Measurements from ENCODE around the gene ZBTB2. TPM values are rescaled to one million over a fixed set of nuclear protein-coding genes. Genes with fewer than 3 reads are reported as not detected.
"Not testable (repeated sequence)": the region's sequence is repeated elsewhere in the genome, so short reads cannot be mapped to it uniquely, and the experiment has no call there.

Gene ZBTB2
- total RNA-seq, 4 donors from 2014 or later = 10.9 to 12.3 (median 11.3) TPM

DNA sequence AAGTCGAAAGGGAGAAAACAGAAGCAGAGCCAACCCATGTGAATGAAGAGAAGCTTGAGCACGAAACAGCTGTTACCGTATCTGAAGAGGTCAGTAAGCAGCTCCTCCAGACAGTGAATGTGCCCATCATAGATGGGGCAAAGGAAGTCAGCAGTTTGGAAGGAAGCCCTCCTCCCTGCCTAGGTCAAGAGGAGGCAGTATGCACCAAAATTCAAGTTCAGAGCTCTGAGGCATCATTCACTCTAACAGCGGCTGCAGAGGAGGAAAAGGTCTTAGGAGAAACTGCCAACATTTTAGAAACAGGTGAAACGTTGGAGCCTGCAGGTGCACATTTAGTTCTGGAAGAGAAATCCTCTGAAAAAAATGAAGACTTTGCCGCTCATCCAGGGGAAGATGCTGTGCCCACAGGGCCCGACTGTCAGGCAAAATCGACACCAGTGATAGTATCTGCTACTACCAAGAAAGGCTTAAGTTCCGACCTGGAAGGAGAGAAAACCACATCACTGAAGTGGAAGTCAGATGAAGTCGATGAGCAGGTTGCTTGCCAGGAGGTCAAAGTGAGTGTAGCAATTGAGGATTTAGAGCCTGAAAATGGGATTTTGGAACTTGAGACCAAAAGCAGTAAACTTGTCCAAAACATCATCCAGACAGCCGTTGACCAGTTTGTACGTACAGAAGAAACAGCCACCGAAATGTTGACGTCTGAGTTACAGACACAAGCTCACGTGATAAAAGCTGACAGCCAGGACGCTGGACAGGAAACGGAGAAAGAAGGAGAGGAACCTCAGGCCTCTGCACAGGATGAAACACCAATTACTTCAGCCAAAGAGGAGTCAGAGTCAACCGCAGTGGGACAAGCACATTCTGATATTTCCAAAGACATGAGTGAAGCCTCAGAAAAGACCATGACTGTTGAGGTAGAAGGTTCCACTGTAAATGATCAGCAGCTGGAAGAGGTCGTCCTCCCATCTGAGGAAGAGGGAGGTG, 38.7 kb downstream of the ZBTB2 start:
- TF ChIP-seq, protein P1, sequence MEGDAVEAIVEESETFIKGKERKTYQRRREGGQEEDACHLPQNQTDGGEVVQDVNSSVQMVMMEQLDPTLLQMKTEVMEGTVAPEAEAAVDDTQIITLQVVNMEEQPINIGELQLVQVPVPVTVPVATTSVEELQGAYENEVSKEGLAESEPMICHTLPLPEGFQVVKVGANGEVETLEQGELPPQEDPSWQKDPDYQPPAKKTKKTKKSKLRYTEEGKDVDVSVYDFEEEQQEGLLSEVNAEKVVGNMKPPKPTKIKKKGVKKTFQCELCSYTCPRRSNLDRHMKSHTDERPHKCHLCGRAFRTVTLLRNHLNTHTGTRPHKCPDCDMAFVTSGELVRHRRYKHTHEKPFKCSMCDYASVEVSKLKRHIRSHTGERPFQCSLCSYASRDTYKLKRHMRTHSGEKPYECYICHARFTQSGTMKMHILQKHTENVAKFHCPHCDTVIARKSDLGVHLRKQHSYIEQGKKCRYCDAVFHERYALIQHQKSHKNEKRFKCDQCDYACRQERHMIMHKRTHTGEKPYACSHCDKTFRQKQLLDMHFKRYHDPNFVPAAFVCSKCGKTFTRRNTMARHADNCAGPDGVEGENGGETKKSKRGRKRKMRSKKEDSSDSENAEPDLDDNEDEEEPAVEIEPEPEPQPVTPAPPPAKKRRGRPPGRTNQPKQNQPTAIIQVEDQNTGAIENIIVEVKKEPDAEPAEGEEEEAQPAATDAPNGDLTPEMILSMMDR (IDR thresholded peaks at IDR 0.05) = no peak
- TF ChIP-seq POLR2A (IDR thresholded peaks at IDR 0.05) = no peak
- H3K4me3 ChIP-seq (ENCODE audit: low read depth, poor library complexity, severe bottlenecking) = no peak overlapping the region
- no peak for DNase-seq (ENCODE audit: low spot score in 2 of 2)
- intact Hi-C loops (cut with DNase I; ENCODE audit: low total_unique reads) = no loop called here
- 84 to 89% methylated on average over 19 of the region's 19 CpGs for WGBS, 2 donors

DNA sequence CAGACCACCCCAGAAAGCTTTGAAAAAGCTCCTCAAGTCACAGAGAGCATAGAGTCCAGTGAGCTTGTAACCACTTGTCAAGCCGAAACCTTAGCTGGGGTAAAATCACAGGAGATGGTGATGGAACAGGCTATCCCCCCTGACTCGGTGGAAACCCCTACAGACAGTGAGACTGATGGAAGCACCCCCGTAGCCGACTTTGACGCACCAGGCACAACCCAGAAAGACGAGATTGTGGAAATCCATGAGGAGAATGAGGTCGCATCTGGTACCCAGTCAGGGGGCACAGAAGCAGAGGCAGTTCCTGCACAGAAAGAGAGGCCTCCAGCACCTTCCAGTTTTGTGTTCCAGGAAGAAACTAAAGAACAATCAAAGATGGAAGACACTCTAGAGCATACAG, 39.6 kb downstream of the ZBTB2 start:
- 94 to 96% methylated on average over 7 of the region's 7 CpGs for WGBS, 2 donors
- DNase-seq (ENCODE audit: low spot score in 2 of 2) = peak in 1 of 2 donors; percentile 53
- intact Hi-C loops (cut with DNase I; ENCODE audit: low total_unique reads) = no loop called here
- TF ChIP-seq, protein P1 (IDR thresholded peaks at IDR 0.05) = no peak
- TF ChIP-seq POLR2A (IDR thresholded peaks at IDR 0.05) = no peak
- H3K4me3 ChIP-seq (ENCODE audit: low read depth, poor library complexity, severe bottlenecking) = no peak overlapping the region

DNA sequence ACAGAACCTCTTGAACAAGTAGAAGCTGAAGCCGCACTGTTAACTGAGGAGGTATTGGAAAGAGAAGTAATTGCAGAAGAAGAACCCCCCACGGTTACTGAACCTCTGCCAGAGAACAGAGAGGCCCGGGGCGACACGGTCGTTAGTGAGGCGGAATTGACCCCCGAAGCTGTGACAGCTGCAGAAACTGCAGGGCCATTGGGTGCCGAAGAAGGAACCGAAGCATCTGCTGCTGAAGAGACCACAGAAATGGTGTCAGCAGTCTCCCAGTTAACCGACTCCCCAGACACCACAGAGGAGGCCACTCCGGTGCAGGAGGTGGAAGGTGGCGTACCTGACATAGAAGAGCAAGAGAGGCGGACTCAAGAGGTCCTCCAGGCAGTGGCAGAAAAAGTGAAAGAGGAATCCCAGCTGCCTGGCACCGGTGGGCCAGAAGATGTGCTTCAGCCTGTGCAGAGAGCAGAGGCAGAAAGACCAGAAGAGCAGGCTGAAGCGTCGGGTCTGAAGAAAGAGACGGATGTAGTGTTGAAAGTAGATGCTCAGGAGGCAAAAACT, 40.1 kb downstream of the ZBTB2 start:
- TF ChIP-seq POLR2A (IDR thresholded peaks at IDR 0.05) = no peak
- TF ChIP-seq, protein P1 (IDR thresholded peaks at IDR 0.05) = no peak
- intact Hi-C loops (cut with DNase I; ENCODE audit: low total_unique reads) = no loop called here
- WGBS, 2 donors = 84 to 90% methylated on average over 18 of the region's 18 CpGs
- H3K4me3 ChIP-seq (ENCODE audit: low read depth, poor library complexity, severe bottlenecking) = no peak overlapping the region
- peak in 1 of 2 donors; percentile 68 for DNase-seq (ENCODE audit: low spot score in 2 of 2)

DNA sequence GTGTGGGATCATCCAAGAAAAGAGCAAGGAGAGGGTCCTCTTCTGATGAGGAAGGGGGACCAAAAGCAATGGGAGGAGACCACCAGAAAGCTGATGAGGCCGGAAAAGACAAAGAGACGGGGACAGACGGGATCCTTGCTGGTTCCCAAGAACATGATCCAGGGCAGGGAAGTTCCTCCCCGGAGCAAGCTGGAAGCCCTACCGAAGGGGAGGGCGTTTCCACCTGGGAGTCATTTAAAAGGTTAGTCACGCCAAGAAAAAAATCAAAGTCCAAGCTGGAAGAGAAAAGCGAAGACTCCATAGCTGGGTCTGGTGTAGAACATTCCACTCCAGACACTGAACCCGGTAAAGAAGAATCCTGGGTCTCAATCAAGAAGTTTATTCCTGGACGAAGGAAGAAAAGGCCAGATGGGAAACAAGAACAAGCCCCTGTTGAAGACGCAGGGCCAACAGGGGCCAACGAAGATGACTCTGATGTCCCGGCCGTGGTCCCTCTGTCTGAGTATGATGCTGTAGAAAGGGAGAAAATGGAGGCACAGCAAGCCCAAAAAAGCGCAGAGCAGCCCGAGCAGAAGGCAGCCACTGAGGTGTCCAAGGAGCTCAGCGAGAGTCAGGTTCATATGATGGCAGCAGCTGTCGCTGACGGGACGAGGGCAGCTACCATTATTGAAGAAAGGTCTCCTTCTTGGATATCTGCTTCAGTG, 40.8 kb downstream of the ZBTB2 start:
- no peak for TF ChIP-seq POLR2A (IDR thresholded peaks at IDR 0.05)
- TF ChIP-seq, protein P1 (IDR thresholded peaks at IDR 0.05) = no peak
- peak in 1 of 2 donors; percentile 32 for DNase-seq (ENCODE audit: low spot score in 2 of 2)
- WGBS, 2 donors = 94% methylated on average over 20 of the region's 20 CpGs
- H3K4me3 ChIP-seq (ENCODE audit: low read depth, poor library complexity, severe bottlenecking) = no peak overlapping the region
- intact Hi-C loops (cut with DNase I; ENCODE audit: low total_unique reads) = no loop called here

DNA sequence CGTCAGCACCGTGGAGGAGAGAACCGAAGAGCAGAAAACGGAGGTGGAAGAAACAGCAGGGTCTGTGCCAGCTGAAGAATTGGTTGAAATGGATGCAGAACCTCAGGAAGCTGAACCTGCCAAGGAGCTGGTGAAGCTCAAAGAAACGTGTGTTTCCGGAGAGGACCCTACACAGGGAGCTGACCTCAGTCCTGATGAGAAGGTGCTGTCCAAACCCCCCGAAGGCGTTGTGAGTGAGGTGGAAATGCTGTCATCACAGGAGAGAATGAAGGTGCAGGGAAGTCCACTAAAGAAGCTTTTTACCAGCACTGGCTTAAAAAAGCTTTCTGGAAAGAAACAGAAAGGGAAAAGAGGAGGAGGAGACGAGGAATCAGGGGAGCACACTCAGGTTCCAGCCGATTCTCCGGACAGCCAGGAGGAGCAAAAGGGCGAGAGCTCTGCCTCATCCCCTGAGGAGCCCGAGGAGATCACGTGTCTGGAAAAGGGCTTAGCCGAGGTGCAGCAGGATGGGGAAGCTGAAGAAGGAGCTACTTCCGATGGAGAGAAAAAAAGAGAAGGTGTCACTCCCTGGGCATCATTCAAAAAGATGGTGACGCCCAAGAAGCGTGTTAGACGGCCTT, 41.6 kb downstream of the ZBTB2 start:
- H3K4me3 ChIP-seq (ENCODE audit: low read depth, poor library complexity, severe bottlenecking) = no peak overlapping the region
- peak in 1 of 2 donors; percentile 20 for DNase-seq (ENCODE audit: low spot score in 2 of 2)
- no peak for TF ChIP-seq POLR2A (IDR thresholded peaks at IDR 0.05)
- TF ChIP-seq, protein P1 (IDR thresholded peaks at IDR 0.05) = no peak
- intact Hi-C loops (cut with DNase I; ENCODE audit: low total_unique reads) = no loop called here
- 93% methylated on average over 19 of the region's 19 CpGs for WGBS, 2 donors

DNA sequence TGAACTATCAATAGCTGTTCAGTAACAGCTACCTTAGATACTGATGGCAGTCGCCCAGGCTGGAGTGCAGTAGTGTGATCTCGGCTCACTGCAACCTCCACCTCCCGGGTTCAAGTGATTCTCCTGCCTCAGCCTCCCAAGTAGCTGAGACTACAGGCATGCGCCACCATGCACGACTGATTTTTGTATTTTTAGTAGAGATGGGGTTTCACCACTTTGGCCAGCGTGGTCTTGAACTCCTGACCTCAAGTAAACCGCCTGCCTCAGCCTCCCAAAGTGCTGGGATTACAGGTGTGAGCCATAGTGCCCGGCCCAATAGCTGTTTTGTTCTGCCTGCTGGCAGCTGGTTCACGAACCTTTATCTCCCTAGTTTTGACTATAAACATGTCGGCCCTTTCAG, 48.6 kb downstream of the ZBTB2 start:
- intact Hi-C loops (cut with DNase I; ENCODE audit: low total_unique reads); H3K4me3 ChIP-seq (ENCODE audit: low read depth, poor library complexity, severe bottlenecking): not testable (repeated sequence)
- peak in 1 of 2 donors; percentile 59 for DNase-seq (ENCODE audit: low spot score in 2 of 2)
- WGBS, 2 donors = 94% methylated on average over 10 of the region's 10 CpGs
